GM23338 (cell line): ENCODE measurements around the gene SART1. TPM values are rescaled to one million over a fixed set of nuclear protein-coding genes. Genes with fewer than 3 reads are reported as not detected.

Experiments
- ATAC-seq: fragments of 200-7000 bp; cut with Tn5 transposase; 3 replicates; pipeline ENCODE4 v1.9.1; 2020
- DNase-seq: peaks from one replicate; pipeline ENCODE4 v3.0.0-alpha.2; 2015; ENCODE audit warnings: low spot score
- H2AFZ ChIP-seq: fragments of 200-600 bp; sonication (generic); 2 replicates; pipeline ENCODE4 v1.8.0; 2016; ENCODE audit warnings: antibody characterized with exemption, mild to moderate bottlenecking, moderate library complexity
- H3F3A ChIP-seq: fragments of 200-600 bp; sonication (generic); replicated peaks from 2 replicates; pipeline ENCODE4 v1.8.0; 2017; ENCODE audit warnings: antibody characterized with exemption, mixed run types, low read depth
- H3K27ac ChIP-seq: fragments of 200-600 bp; sonication (generic); 2 replicates; pipeline ENCODE4 v1.6.1; 2016; ENCODE audit warnings: low read depth
- H3K27me3 ChIP-seq: fragments of 200-600 bp; sonication (generic); 2 replicates; pipeline ENCODE4 v1.8.0; 2016; ENCODE audit warnings: mild to moderate bottlenecking, mixed run types, moderate library complexity; ENCODE audit not compliant: insufficient read depth
- H3K36me3 ChIP-seq: fragments of 200-600 bp; sonication (generic); 2 replicates; pipeline ENCODE4 v1.8.0; 2016; ENCODE audit warnings: mild to moderate bottlenecking; ENCODE audit not compliant: insufficient read depth
- H3K4me1 ChIP-seq: fragments of 200-600 bp; sonication (generic); 2 replicates; pipeline ENCODE4 v1.8.0; 2016; ENCODE audit warnings: mild to moderate bottlenecking, moderate library complexity; ENCODE audit not compliant: insufficient read depth
- H3K4me2 ChIP-seq: fragments of 200-600 bp; sonication (generic); 2 replicates; pipeline ENCODE4 v1.7.1; 2017; ENCODE audit warnings: mixed run types
- H3K4me3 ChIP-seq: fragments of 200-600 bp; sonication (generic); 2 replicates; pipeline ENCODE4 v1.6.1; 2016; ENCODE audit warnings: mixed run types
- H3K79me2 ChIP-seq: fragments of 200-600 bp; sonication (generic); replicated peaks from 2 replicates; pipeline ENCODE4 v1.8.0; 2017; ENCODE audit warnings: mild to moderate bottlenecking; ENCODE audit not compliant: insufficient read depth
- H3K9me2 ChIP-seq: fragments of 200-600 bp; sonication (generic); 2 replicates; pipeline ENCODE4 v1.8.0; 2017; ENCODE audit not compliant: insufficient read depth
- H4K20me1 ChIP-seq: fragments of 200-600 bp; sonication (generic); replicated peaks from 2 replicates; pipeline ENCODE4 v1.8.0; 2017; ENCODE audit warnings: mild to moderate bottlenecking; ENCODE audit not compliant: insufficient read depth
- H3K27ac Mint-ChIP-seq: 2 replicates; pipeline ENCODE4 v1.8.0; 2020; ENCODE audit warnings: inconsistent platforms, mild to moderate bottlenecking, moderate library complexity, mixed read lengths
- H3K27me3 Mint-ChIP-seq: 3 replicates; pipeline ENCODE4 v1.8.0; 2022; ENCODE audit warnings: low read depth, mild to moderate bottlenecking, moderate library complexity, mixed read lengths, inconsistent platforms; ENCODE audit not compliant: insufficient read depth, poor library complexity
- H3K36me3 Mint-ChIP-seq: 3 replicates; pipeline ENCODE4 v1.8.0; 2021; ENCODE audit warnings: low read depth, mild to moderate bottlenecking, inconsistent platforms, moderate library complexity, mixed read lengths
- H3K4me1 Mint-ChIP-seq: 3 replicates; pipeline ENCODE4 v1.8.0; 2020; ENCODE audit warnings: mild to moderate bottlenecking, inconsistent platforms, mixed read lengths
- H3K4me3 Mint-ChIP-seq: 3 replicates; pipeline ENCODE4 v1.8.0; 2021; ENCODE audit warnings: moderate library complexity, mild to moderate bottlenecking, inconsistent platforms, mixed read lengths
- H3K9me3 Mint-ChIP-seq: 3 replicates; pipeline ENCODE4 v1.8.0; 2020; ENCODE audit warnings: moderate library complexity, mild to moderate bottlenecking, inconsistent platforms, mixed read lengths
- CREB1 ChIP-seq: fragments of 250-450 bp; sonication (Bioruptor Pico); IDR thresholded peaks from 2 replicates; pipeline ENCODE4 v1.5.0; 2020; ENCODE audit warnings: low read depth, mild to moderate bottlenecking, moderate library complexity
- EZH2 ChIP-seq: fragments of 200-600 bp; sonication (generic); IDR thresholded peaks from one replicate; pipeline ENCODE4 v1.8.0; 2017; ENCODE audit warnings: antibody characterized with exemption, mild to moderate bottlenecking, low read depth; ENCODE audit not compliant: unreplicated experiment
- JUNB ChIP-seq: IDR thresholded peaks from one replicate; pipeline ENCODE4 v1.6.1; 2016; ENCODE audit warnings: antibody characterized with exemption; ENCODE audit not compliant: unreplicated experiment
- ZNF114 ChIP-seq: fragments of 250-450 bp; sonication (Bioruptor Pico); IDR thresholded peaks from 2 replicates; pipeline ENCODE4 v1.5.0; 2020; ENCODE audit warnings: mild to moderate bottlenecking, moderate library complexity
- ZNF331 ChIP-seq: fragments of 250-450 bp; sonication (Bioruptor Pico); IDR thresholded peaks from 2 replicates; pipeline ENCODE4 v1.5.0; 2020; ENCODE audit warnings: low read depth, mild to moderate bottlenecking, moderate library complexity
- ZNF462 ChIP-seq: fragments of 250-450 bp; sonication (Bioruptor Pico); IDR thresholded peaks from 2 replicates; pipeline ENCODE4 v1.5.0; 2020; ENCODE audit warnings: mild to moderate bottlenecking, moderate library complexity
- polyA plus RNA-seq: library from polyadenylated mRNA; unstranded; fragments of >200 nt; fragmentation: Nextera tagmentation; extraction: Ambion mirVana; gene quantifications from 2 replicates; pipeline ENCODE4 v1.2.1, GENCODE V29; 2016
- total RNA-seq: library from RNA; depleted of rRNA; stranded (reverse); fragments of >200 nt; shearing (Covaris generic); gene quantifications from 2 replicates; pipeline ENCODE4 v1.2.3, GENCODE V29; 2014
- TF ChIP-seq, protein P1 (sequence below): IDR thresholded peaks from one replicate; pipeline ENCODE4 v1.6.1; 2018; ENCODE audit warnings: antibody characterized with exemption; ENCODE audit not compliant: unreplicated experiment

The SART1 gene
- total and polyA plus RNA-seq, 2 experiments from 2014 or later, result 43.9 to 91.0 TPM

DNA sequence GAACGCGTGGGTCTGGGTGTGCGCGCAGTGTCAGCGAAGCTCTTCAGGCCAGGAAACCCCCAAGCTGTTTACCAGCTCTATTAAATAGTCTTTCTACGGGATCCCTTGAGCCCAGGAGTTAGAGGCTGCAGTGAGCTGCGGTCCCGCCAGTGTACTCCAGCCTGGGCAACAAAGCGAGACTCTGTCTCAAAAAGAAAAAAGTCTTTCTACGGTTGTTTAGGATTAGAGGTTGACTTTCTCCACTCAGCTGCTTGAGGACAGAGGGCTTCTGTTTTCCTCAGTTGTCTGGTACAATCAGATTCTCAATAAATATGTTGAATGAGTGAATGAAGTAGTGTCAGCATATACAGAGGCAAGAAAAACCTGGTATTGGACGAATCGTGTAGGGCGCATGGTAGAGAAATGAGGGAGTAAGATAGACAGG is 619 bp downstream of the SART1 start:
- Mint-ChIP-seq H3K27ac (peak overlapping the region; percentile 20), H3K4me3 (peak overlapping the region; percentile 96), H3K4me1 (peaks cover 17% of the 10 kb centered on the region), H3K27me3 (peaks cover 15% of the 10 kb centered on the region), H3K36me3 (peaks cover 34% of the 10 kb centered on the region), H3K9me3 (peaks cover 2% of the 10 kb centered on the region; the same call in 1 of the 3 replicates)
- Histone ChIP-seq H3K79me2 (peaks cover 26% of the 10 kb centered on the region), H3K4me1 (peaks cover 8% of the 10 kb centered on the region), H2AFZ (no peak overlapping the region), H3K9me2 (no peaks in the 10 kb centered on the region), H3K4me3 (peak overlapping the region; percentile 85), H3K4me2 (peak overlapping the region; percentile 100), H3F3A (0 out of 2 replicates have a peak, but pooled peaks cover 3% of the 10 kb centered on the region), H4K20me1 (peaks cover 13% of the 10 kb centered on the region), H3K27ac (no peak overlapping the region), H3K36me3 (no peaks in the 10 kb centered on the region; the same call in 1 of the 2 replicates), H3K27me3 (no peaks in the 10 kb centered on the region)
- ATAC-seq (no peak), DNase-seq (no peak)
- TF ChIP-seq, protein P1, sequence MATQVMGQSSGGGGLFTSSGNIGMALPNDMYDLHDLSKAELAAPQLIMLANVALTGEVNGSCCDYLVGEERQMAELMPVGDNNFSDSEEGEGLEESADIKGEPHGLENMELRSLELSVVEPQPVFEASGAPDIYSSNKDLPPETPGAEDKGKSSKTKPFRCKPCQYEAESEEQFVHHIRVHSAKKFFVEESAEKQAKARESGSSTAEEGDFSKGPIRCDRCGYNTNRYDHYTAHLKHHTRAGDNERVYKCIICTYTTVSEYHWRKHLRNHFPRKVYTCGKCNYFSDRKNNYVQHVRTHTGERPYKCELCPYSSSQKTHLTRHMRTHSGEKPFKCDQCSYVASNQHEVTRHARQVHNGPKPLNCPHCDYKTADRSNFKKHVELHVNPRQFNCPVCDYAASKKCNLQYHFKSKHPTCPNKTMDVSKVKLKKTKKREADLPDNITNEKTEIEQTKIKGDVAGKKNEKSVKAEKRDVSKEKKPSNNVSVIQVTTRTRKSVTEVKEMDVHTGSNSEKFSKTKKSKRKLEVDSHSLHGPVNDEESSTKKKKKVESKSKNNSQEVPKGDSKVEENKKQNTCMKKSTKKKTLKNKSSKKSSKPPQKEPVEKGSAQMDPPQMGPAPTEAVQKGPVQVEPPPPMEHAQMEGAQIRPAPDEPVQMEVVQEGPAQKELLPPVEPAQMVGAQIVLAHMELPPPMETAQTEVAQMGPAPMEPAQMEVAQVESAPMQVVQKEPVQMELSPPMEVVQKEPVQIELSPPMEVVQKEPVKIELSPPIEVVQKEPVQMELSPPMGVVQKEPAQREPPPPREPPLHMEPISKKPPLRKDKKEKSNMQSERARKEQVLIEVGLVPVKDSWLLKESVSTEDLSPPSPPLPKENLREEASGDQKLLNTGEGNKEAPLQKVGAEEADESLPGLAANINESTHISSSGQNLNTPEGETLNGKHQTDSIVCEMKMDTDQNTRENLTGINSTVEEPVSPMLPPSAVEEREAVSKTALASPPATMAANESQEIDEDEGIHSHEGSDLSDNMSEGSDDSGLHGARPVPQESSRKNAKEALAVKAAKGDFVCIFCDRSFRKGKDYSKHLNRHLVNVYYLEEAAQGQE, result no peak
- TF ChIP-seq ZNF331 (CRISPR knock-in tag) (no peak), JUNB (no peak), CREB1 (no peak), EZH2 (no peak), ZNF462 (CRISPR knock-in tag) (no peak), ZNF114 (CRISPR knock-in tag) (no peak)
